SHP77 treated with DMSO at 0.1 percent for 48 hours (cell line): ENCODE measurements around the gene UBE2G2.

Experiments used
- DNase-seq: peaks from one replicate; lab custom pipeline; 2025; lab: John Stamatoyannopoulos, UW

The UBE2G2 gene

DNA sequence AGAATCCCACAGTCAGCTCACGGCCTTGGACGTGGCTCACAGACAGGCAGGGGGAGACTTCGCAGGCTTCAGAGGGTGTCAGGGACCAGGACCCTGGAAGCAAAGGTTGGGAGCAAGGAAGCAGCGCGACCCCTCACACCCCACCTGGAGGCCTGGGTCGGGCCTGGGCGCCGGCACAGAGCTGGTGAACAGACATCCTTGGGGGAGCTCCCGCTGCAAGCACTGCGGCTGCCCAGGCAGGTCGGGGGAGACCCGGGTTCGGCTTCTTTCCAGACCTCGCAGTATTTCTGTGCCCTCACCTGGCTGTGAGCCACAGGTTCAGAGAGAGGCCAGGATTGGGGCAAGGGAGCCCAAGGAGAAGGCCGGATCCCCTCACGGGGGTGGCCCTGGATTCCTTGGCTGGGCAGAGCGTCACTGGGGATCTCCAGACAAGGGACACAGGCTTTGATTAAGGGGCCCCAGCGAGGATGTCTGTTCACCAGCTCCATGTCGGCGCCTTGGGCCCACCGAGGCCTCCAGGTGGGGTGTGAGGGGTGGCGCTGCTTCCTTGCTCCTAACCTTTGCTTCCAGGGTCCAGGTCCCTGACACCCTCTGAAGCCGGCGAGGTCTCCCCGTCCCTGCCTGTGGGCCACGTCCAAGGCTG, 52.4 kb downstream of the UBE2G2 start:
- DNase-seq = no peak

DNA sequence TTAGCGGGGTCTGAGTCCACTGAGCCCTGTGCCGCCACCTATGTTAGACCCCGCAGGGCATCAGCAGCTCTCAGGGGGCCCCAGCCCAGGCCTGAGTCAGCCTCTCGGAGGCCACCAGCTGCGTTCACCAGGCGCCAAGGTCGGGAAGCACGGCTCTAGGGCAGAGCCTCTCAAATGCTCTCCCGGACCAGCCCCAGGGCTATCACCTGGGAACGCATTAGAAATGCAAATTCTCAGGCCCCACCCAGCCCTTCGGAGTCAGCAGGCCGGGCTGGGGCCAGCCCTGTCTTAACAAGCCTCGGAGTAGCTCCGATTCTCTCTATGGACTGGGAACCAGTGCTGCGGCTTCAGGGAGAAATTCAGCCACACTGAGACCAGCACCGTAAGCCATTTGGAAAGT, 53.0 kb downstream of the UBE2G2 start:
- DNase-seq = no peak

GRCh38 chr21:44742418-44743153, 59.0 kb downstream of the UBE2G2 start:
- peak; percentile 51 for DNase-seq

DNA sequence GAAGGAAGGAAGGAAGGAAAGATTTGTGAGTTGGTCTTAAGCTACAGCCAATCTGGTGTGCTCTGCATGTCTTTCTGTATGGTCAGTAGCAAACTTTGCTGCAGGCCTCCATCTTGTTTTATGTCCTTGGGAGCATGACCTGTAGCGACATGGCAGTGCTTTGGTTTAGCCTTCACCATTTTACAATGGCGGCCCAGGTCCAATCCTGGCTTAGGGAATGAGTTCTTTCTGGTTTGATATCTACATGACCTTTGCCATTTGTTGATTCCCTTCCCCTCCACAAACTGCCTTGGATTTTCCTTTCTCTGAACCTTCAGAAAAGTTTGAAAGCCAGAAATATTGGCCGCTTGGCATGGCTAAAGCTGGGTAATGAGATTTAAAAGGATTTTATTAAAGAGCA, 59.7 kb downstream of the UBE2G2 start:
- DNase-seq = no peak

GRCh38 chr21:44740742-44741141, 60.9 kb downstream of the UBE2G2 start:
- DNase-seq = no peak

- no peak for DNase-seq
Observed at GRCh38 chr21:44739316-44739715, 62.3 kb downstream of the UBE2G2 start.

DNA sequence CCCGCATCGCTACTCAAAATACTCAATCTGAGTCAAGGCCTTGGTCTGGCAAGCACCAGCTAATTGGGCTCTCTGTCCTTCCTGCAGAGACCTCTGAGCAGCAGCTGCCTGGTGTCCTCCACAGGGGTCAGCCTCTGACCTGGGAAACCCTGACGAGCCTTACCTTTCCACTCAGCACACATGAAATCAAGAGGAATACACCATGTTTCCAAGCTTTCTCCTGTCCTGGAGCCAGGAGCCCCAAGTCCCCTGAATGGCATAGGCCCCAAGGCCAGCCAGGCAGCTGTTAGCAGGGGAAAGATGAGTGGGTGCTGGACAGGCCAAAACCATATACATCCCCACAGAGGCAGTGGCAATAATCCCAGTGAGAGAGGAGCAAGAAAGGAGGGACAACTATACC, 63.0 kb downstream of the UBE2G2 start:
- no peak for DNase-seq

DNA sequence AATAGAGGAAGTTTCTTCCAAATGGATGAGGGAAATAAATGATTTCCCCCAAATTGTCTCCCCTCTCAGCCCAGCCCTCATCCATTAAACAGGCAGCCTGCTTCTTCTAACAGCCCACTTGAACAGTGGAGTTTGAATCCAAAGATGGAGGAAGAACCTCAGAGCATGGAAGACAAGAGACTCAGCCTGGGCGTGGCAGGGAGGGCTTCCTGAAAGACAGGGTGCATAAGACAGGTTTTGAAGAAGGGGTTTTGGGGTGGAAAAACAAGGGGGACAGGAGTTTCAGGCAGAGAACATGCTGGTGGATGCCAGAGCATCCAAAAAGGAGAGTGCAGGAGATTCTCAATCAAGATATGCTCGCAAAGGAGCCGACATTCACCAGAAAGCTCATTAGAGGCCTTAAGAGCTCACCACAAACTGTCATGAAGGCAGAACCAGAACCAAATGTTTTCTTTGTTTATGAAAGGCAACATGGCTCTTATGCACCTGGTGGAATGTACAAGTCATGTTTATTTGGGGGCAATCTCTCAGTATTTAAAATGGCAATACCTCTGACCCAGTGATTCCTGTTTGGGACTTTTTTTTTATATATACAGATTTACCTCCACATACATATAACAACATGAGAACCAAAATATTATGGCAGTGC, 63.8 kb downstream of the UBE2G2 start:
- DNase-seq = no peak

DNA sequence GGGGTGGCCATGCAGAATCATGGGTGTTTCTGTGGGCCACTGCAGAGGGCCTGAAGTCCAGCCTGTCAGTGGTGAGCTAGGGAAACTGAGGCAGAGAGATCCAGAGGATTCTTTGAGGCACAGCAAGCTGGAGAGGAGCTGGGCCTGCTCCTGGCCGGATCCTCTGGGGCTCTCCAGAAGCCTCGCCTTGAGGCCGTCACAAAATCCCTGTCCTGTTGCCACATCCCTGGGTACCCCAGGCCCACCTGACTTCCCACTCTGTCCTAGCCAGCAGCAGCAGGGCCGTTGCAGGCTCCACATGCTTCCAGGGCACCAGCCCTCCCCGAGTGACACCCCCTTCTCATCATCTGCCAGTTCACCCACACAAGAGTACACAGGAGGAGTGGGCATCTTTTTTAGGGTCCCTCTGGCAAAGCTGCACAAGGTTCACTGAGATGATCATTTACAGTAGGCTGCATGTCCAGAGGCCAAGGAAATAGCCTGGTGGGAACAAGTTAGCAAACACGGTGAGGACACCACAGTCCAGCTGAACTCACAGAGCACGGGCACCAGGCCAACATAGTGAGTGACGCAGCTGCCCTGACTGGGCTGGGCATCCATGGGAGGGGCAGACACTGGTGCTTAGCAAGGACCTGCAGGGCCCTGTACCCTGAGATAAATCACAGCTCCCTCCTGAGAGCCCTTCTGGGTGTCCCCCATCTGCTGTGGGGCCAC, 65.2 kb downstream of the UBE2G2 start:
- DNase-seq = peak; percentile 90

DNA sequence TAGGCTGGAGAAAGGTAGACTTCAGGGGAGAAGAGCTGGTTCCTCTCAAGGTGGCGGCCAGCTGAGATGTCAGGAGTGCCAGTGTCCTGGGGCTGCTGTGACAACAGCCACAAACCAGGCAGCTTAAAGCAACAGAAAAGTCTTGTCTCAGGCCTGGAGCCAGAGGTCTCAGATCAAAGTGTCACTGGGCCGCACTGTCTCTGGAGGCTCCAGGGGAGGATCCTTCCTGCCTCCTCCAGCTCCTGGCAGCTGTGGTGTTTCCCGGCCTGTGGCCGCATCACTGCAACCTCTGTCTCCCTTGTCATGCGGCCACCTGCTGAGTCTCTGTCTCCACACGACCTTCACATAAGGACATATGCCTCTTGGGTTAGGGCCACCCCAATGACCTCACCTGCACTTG, 65.8 kb downstream of the UBE2G2 start:
- peak; percentile 21 for DNase-seq

DNA sequence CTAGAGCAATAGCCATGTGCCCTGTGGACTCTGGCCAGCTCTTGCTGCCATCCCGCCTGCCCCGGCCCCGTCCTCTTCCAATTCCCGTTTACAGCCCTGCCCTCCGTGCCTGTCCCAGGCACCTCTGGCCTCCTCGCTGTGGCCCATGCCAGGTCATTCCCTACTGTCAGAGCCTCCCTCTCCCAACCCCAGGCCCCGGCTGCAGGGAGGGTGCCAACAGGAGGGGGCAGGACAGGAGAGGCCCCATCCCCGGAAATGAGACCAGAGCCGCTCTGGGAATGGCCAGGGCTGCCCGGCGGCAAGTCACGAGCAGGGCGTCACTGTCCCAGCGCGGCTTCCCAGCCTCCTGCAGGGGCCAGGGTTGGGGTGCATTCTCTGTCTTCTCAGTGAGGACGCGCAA, 66.8 kb downstream of the UBE2G2 start:
- DNase-seq = no peak

DNA sequence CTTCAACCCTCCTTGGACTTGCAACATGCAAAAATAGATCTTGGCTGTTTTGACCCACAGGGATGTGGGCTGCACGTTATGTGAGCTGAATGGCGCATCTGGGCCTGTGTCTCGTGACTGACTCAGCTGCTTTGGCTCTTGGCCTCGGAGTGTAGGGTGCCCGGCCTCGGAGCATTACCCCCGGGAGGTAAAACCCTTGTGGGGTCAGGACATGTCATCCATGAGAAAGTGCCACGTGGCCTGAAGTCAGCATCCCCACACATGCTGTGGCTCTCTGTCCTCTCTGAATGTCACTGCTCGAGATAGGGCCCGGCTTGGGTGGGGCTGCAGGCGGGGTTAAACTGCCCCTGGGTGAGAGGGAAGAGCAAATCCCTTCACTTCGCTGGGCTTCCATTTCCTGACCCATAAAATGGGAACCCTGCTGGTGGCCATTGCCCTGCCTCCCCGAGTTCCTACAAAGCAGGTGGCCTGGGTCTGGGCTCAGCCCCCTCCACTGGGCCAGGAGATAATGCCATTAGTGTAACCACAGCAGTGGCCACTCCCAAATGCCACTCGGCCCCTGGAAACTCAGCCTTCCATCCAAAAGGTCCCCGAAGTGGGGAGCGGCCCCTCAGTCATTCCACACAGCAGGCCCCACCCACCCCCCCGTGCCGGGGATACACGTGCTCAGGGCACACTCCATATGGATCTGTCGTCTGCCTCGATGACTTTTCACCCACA, 67.4 kb downstream of the UBE2G2 start:
- DNase-seq = no peak

DNA sequence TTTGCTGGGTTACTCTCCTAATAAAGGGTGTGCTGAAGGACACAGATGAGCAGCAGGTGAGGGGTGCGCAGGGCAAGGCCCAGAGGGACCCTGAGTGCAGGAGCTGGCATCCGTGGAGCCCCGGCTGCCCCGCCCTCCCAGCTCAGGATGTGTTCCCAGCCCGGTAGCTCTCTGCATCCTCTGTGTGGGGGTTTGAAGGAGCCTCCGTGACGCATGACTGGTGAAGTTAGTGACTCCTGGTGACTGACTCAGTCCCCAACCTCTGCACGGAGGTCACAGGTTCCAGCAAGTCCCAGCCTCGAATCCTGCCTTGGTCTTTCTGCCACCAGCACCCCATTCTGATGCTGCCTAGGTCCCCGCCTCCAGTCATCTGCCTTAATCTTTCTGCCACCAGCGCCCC, 68.7 kb downstream of the UBE2G2 start:
- DNase-seq = no peak

GRCh38 chr21:44732263-44732662, 69.4 kb downstream of the UBE2G2 start:
- DNase-seq = no peak

DNA sequence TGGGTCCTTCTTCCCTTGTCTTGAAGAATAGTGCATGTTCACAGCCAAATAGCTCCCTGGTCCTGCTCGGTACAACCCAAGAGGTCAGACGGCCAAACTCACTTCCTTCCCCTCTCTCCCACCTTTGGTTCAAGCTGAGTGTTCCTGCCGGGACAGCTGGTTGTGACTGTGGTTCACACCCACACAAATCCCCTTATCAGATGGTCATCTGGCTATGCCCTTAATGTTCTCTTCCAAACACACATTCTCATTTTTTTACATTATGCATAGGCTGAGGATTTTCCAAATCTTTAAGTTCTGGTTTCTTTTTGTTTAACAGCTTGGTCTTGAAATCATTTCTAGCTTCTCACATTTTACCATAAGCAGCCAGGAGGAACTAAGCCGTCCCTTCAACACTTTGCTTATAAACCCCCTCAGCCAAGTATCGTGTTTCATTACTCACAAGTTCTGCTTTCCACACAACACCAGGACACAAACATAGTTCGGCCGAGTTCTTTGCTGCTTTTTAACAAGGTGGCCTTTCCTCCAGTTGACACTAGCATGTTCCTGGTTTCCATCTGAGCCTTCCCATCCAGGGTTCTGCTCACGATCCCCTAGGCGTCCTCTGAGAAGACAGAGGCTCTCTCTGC, 70.6 kb downstream of the UBE2G2 start:
- no peak for DNase-seq

- no peak for DNase-seq
Observed at GRCh38 chr21:44730028-44730395, 71.6 kb downstream of the UBE2G2 start.

- no peak for DNase-seq
Observed at GRCh38 chr21:44729336-44730027, 72.1 kb downstream of the UBE2G2 start.

DNA sequence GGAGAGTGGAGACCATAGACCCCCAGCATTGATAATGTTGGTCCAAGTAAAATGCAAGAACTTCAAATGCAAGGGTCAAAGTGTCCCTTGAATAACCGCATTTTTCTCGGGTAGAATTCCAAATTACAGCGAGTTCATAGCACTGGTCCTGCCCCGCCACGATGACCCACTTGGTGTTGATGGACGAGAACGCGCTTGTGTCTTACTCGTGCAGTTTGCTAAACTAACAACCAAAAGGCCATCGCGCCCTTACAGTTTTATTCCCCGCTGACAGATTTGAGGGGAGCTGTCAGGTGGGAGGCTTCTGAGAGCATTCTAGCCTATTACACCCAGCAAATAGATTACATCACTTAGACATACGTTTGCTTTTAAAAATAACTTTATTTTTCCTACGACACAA, 72.9 kb downstream of the UBE2G2 start:
- no peak for DNase-seq

DNA sequence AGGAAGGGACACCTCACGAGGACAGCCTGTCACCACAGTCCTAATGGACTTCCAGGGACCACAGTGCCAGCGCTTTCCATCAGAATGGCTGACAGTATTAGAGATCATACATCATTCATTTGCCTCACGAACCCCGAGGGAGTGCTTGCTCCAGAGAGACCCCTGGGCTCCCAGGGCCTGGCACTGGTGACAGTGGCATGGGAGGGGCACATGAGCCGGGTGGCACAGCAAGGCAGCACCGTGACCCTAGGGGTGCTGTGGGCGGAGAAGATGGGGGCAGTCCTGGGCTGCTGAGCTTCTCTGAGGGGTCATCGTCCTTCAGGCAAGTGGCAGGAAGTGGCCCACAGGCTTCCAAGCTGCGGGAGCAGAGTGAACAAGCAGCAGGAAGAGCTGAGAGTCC, 73.9 kb downstream of the UBE2G2 start:
- no peak for DNase-seq

DNA sequence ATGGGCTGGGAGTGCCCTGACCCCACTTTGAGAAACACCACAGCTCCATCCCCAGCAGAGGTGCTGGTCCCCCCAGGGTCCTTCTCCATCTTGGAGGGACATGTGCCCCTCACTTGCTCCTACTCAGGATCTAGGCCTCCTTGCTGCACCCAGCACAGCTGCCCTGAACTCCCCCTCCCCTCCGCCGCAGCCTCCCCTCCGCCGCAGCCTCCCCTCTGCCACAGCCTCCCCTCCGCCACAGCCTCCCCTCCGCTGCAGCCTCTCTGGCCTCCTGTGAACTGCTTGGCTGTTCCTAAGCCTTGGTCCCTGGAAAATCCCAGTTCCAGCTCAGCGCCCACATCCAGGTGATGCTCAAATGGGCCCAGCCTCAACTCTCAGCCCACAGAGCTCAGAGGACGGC, 74.3 kb downstream of the UBE2G2 start:
- no peak for DNase-seq

- no peak for DNase-seq
Observed at GRCh38 chr21:44726826-44727225, 74.8 kb downstream of the UBE2G2 start.
